GM13977 (cell line): ENCODE results near the gene SLC11A2.

Experiments
- DNase-seq: peaks from one replicate; pipeline ENCODE4 v3.0.0; 2012; ENCODE audit warnings: low spot score
- CTCF ChIP-seq: IDR thresholded peaks from 2 replicates; pipeline ENCODE4 v1.5.1; 2012; ENCODE audit warnings: mild to moderate bottlenecking, control low read depth; ENCODE audit not compliant: insufficient read depth; ENCODE audit errors: extremely low read depth, missing control alignments
- in situ Hi-C: fragments of 300-500 bp; cut with MboI; formaldehyde crosslinking; loops from one replicate; pipeline ENCODE4 v1.12.0; 2022; ENCODE audit warnings: low sequenced_read_pairs, low pct_unique_long_range_greater_than_20kb, mixed read lengths, inconsistent platforms; ENCODE audit not compliant: unreplicated experiment

SLC11A2 gene

GRCh38 chr12:50949801-50950302, 76.3 kb downstream of the SLC11A2 start:
- no peak for DNase-seq
- in situ Hi-C loops = no loop called here
- no peak for TF ChIP-seq CTCF

DNA sequence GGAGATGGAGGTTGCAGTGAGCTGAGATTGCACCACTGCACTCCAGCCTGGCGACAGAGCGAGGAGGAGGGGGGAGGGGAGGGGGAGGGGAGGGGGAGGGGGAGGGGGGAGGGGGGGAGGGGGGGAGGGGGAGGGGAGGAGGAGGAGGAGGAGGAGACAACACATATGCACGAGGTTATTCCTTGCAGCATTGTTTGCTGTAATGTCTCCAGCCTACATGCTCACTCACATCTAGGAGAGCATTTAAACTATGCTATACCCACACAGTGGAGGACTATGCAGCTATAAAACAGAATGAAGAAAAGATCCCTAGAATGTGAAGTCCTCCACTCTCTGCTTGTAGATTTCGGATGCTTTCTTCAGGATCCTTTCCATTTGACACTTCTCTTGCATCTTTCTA, 77.4 kb downstream of the SLC11A2 start:
- DNase-seq = no peak
- in situ Hi-C loops = no loop called here
- TF ChIP-seq CTCF = no peak

- no peak for DNase-seq
- no peak for TF ChIP-seq CTCF
- in situ Hi-C loops = no loop called here
Observed at GRCh38 chr12:50947933-50948626, 78.1 kb downstream of the SLC11A2 start.

- no peak for TF ChIP-seq CTCF
- DNase-seq = no peak
- in situ Hi-C loops = no loop called here
Observed at GRCh38 chr12:50937653-50938052, 88.5 kb downstream of the SLC11A2 start.

DNA sequence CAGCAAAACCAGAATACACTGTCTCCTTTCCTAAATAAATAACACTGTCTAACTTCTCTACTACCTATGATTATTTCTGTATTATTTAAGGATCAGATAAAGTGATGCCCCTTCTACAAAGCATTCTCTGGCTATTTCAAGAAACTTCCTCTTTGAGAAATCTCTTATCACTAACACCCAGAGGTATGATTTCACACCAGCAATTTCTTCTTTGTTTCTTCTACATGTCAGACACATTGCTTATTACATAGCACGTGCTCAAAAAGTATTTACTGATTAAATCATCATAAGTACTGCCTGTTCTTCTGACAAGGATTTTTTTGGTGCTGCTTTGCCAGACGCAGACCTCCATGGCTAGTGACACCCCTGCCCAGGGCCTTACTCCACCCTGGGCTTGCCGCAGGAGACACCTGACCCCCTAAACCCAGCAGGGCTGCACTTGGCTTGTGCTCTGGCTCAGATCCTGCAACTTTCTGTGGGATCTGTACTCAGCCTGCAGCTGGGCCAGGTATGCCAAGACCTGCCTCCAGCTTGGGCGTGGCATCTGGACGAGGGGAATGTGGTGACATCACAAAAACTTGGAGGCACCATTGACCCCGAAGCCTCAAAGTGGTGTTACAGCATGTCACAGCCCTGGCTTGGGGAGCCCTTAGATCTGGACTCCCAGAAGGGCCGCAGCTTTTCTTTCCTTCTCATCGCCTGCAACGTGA, 89.2 kb downstream of the SLC11A2 start:
- DNase-seq = no peak
- TF ChIP-seq CTCF = no peak
- in situ Hi-C loops = no loop called here

- no peak for TF ChIP-seq CTCF
- in situ Hi-C loops = no loop called here
- no peak for DNase-seq
Observed at GRCh38 chr12:50934981-50935807, 91.0 kb downstream of the SLC11A2 start.
